ENCODE measurements around the gene HACE1. TPM values are rescaled to one million over a fixed set of nuclear protein-coding genes. Genes with fewer than 3 reads are reported as not detected.

HACE1 gene
- total RNA-seq, 2 experiments from 2014 or later = 7.4 to 8.2 TPM

DNA sequence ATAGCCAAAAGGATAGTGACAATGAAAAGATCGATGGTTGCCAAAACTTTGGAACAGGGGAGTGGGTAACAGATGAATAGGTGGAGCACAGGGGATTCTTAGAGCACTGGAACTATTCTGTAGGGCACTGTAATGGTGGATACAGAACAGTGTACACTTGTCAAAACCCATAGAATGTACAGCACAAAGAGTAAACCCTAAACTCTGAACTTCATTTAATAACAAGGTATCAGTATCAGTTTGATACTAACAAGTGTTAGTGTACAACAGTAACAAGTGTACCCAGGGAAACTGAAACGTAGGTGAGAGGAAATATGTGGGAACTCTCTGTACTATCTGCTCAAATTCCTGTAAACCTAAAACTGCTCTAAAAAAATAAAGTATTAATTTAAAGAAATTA is 179.2 kb downstream of the HACE1 start:
- Mint-ChIP-seq H3K36me3 (ENCODE audit: low read depth) (no peaks in the 10 kb centered on the region), H3K27ac (no peak overlapping the region), H3K4me3 (no peak overlapping the region), H3K9me3 (peaks cover 4% of the 10 kb centered on the region), H3K27me3 (no peaks in the 10 kb centered on the region), H3K4me1 (ENCODE audit: low read depth) (peaks cover 19% of the 10 kb centered on the region)
- no peak overlapping the region for H3K4me3 ChIP-seq (ENCODE audit: low read length)
- no peak for ATAC-seq (ENCODE audit: poor library complexity)
- TF ChIP-seq, protein P1, sequence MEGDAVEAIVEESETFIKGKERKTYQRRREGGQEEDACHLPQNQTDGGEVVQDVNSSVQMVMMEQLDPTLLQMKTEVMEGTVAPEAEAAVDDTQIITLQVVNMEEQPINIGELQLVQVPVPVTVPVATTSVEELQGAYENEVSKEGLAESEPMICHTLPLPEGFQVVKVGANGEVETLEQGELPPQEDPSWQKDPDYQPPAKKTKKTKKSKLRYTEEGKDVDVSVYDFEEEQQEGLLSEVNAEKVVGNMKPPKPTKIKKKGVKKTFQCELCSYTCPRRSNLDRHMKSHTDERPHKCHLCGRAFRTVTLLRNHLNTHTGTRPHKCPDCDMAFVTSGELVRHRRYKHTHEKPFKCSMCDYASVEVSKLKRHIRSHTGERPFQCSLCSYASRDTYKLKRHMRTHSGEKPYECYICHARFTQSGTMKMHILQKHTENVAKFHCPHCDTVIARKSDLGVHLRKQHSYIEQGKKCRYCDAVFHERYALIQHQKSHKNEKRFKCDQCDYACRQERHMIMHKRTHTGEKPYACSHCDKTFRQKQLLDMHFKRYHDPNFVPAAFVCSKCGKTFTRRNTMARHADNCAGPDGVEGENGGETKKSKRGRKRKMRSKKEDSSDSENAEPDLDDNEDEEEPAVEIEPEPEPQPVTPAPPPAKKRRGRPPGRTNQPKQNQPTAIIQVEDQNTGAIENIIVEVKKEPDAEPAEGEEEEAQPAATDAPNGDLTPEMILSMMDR (IDR thresholded peaks at IDR 0.05) = no peak
- no peaks in the 10 kb centered on the region for H3K27me3 ChIP-seq (ENCODE audit: control insufficient read depth in 1 of 2, insufficient read depth in 2 of 2, low read length in 2 of 2)
- intact Hi-C loops (cut with DNase I, micrococcal nuclease) = loop anchor here in 1 of 2 experiments (5.0 kb wide), 1 partner anchor 397 kb away; no protein-coding TSS in a partner anchor
- no peaks in the 10 kb centered on the region for H3K36me3 ChIP-seq (ENCODE audit: insufficient read depth, low read length)
- H3K4me1 ChIP-seq (ENCODE audit: insufficient read depth, low read length) = peaks cover 14% of the 10 kb centered on the region
- no peak for DNase-seq
- CTCF ChIA-PET = no interaction called here
- H3K27ac ChIP-seq (ENCODE audit: low read depth in 1 of 2, low read length in 2 of 2) = no peak overlapping the region
- POLR2A ChIA-PET = no interaction called here
- no peaks in the 10 kb centered on the region for H3K9me3 ChIP-seq (ENCODE audit: control insufficient read depth in 1 of 2, insufficient read depth in 1 of 2, low read length in 2 of 2)

- ChIA-PET CTCF (no interaction called here), POLR2A (no interaction called here)
- no peak for DNase-seq
- Histone ChIP-seq H3K27ac (ENCODE audit: low read depth in 1 of 2, low read length in 2 of 2) (no peak overlapping the region), H3K4me3 (ENCODE audit: low read length) (no peak overlapping the region), H3K4me1 (ENCODE audit: insufficient read depth, low read length) (peaks cover 14% of the 10 kb centered on the region), H3K36me3 (ENCODE audit: insufficient read depth, low read length) (no peaks in the 10 kb centered on the region), H3K9me3 (ENCODE audit: control insufficient read depth in 1 of 2, insufficient read depth in 1 of 2, low read length in 2 of 2) (no peaks in the 10 kb centered on the region), H3K27me3 (ENCODE audit: control insufficient read depth in 1 of 2, insufficient read depth in 2 of 2, low read length in 2 of 2) (no peaks in the 10 kb centered on the region)
- no peak for ATAC-seq (ENCODE audit: poor library complexity)
- TF ChIP-seq, protein P1 (IDR thresholded peaks at IDR 0.05) = no peak
- Mint-ChIP-seq H3K4me3 (no peak overlapping the region), H3K9me3 (peaks cover 7% of the 10 kb centered on the region), H3K36me3 (ENCODE audit: low read depth) (no peaks in the 10 kb centered on the region), H3K27me3 (no peaks in the 10 kb centered on the region), H3K4me1 (ENCODE audit: low read depth) (peaks cover 19% of the 10 kb centered on the region), H3K27ac (no peak overlapping the region)
- intact Hi-C loops (cut with DNase I, micrococcal nuclease) = loop anchor here in 1 of 2 experiments (5.0 kb wide), 1 partner anchor 397 kb away; no protein-coding TSS in a partner anchor
Observed at GRCh38 chr6:104679971-104680370, 179.7 kb downstream of the HACE1 start.

Other genes starting within 250 kb of the HACE1 start
- not detected for gene LIN28B, start 97.2 kb upstream of the HACE1 start, total RNA-seq